Diencephalon (tissue), 1 donor: ENCODE data around the gene TMEM190. TPM values are rescaled to one million over a fixed set of nuclear protein-coding genes. Genes with fewer than 3 reads are reported as not detected.

Source experiments
- total RNA-seq: library from RNA; depleted of rRNA; stranded (reverse); fragments of >200 nt; gene quantifications from one replicate; pipeline ENCODE4 v1.2.3, GENCODE V29; 2014

The TMEM190 gene
- total RNA-seq: not detected

DNA sequence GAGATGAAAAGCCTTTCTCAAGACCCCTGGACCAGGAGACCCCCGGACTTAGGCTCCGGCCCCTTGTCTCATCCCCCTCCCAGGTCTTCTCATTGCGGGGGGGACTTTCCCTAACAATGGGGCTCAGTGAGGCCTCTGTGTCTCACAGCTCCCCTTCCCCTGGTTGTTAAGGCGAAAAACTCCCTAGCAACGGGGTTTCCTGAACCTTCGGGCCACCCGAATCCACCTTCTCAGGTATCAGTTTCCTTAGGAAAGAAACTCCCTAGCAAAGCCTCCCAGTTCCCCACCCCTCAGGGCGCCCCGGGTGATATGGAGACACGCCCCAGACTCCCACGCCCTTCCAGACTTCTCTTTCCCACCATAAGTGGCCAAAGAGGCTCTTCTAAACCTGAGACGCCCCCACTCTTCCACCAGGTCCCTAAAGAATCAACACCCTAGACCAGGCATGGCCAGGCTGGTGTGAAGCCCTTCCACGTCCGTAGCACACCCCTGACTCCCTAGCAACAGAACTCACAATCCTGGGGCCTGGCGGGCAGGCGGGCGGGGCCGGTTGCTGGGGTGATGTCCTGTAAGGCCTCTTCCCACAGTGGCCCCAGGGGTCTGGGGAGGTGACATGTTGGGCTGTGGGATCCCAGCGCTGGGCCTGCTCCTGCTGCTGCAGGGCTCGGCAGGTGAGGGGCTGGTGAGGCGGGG is at the start of gene TMEM190:
TSS of gene TMEM190 (plus strand) at position 586 of the 693 bp plus-strand sequence. CDS start at position 614, 28 bp downstream.

DNA sequence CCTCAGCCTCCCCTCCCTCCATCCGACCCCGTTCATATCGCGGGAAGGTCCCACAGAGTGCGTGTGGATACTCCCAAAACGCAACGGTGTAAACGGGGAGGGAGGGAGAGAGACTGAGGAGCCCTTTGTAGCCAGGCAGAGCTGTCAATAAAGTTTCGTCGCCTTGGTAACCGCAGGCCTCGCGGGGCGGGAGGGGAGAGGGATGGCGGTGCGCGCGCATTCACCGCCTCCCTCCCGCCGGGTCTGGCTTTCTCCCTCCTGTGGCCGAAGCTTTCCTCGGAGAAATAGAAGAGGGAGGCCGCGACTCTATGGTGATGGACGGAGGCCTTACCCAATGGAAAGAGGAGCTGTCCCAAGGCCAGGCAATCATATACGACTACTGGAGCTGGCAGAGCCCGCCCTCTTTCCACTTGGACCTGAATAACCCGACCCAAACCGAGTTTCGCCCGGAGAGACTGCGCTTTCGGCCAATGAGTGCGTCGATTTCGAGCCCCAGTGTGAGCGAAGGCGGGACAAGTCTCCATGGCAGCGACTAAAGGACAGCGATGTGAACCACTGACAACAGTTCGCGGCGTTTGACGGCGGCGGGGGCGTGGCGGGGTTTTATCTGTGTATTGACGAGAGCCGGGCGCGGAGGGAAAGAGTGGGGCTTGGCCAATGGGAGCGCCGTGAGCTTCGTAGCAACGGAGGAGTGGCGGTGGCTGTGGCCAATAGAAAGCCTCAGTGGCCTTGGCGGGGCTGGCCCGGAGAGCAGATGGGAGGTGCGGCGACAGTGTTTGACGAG is 37.3 kb upstream of the TMEM190 start, which contains the start of gene KMT5C:
TSS of gene KMT5C (plus strand) at position 772 of the 784 bp plus-strand sequence. CDS start 2,061 bp downstream, outside the sequence.

DNA sequence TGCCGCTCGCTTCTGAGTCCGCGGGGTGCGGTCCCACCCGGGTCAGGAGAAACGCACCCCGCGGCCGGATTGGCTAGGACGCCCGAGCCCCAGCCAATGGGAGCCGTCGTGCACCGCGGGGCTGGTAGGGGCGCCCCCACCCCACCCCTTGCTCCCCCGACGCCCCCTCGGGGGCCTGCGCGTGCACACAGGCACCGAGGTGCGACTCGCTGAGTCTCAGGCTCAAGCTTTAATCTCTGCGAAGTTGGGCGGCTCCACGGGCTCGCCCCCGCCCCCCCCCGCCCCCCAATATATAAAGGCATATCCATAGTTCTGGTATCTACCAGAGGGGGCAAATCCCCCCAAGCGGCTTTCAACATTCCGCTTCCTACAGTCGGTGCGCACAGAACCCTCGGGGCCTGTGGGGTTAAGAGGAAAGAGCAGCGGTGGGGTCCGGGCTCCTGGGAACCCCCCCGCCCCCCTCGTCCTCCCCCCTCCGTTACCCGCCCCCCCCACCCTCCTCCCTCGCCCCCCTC is 21.9 kb upstream of the TMEM190 start, which contains the start of gene COX6B2:
TSS of gene COX6B2 (minus strand) at position 22 of the 515 bp plus-strand sequence. CDS start 198 bp downstream, outside the sequence.

DNA sequence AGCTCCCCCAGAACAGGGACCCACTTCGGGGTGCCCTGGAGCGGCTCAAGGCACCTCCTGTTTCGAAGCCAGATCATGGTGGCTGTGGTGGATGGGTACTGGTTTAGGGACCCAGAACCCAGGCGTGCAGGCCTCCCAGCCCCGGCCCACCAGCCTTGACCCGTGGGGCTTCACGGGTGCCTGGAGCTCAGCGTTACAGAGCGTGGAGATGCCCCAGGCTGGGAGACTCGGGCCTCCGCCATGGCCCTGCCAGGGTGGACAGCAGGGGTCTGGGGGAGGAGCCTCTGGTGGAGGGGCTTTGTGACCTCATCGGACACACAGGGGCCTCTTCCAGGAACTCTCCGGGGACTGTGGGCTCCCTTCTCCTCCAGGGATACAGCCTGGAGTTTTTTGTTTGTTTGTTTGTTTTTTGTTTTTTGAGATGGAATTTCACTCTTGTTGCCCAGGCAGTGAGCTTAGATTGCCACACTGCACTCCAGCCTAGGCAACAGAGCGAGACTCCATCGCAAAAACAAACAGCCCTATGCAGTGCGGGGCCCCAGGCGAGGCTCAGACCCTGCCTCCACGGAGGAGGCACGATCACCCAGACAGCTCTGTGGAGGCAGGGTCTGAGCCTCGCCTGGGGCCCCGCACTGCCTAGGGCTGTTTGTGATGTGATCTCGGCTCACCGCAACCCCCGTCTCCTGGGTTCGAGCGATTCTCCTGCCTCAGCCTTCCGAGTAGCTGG is 13.5 kb upstream of the TMEM190 start, which contains the start of gene GARIN5B:
TSS of gene GARIN5B (minus strand) at position 271 of the 727 bp plus-strand sequence. CDS start at position 77, 194 bp downstream.

DNA sequence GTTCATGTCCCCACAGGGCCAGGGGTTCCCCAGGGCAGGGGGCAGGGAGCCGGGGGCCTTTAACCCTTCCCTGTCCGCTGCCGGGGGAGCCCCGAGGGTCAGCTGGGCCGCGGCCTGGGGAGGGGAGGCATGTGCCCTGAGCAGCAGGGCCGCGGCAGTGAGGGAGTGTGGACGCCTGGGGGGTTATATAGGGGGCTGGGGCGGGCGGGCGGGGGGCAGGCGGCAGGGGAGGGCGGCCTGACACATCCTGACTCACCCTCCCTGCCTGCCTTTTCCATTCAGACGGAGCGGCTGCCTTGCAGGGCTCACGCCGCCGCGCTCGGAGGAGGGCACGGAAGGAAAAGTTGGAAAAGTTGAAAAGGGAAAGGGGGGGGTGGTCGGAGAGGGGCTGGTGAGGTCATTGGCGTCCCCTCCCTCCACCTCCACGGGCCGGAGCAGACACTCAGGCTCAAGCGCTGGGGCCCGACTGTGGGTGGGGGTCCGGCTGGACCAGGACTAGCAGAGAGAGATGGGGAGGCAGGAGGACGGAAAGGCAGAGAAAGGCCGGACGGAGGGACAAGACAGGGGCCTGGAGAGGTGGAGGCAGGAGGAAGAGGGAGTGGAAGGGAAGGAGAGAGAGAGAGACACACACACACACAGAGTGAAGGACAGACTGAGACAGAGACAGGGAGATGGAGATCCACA is 6.2 kb upstream of the TMEM190 start, which contains the start of gene IL11:
TSS of gene IL11 (minus strand) at position 159 of the 684 bp plus-strand sequence. CDS start at position 6, 153 bp downstream.

DNA sequence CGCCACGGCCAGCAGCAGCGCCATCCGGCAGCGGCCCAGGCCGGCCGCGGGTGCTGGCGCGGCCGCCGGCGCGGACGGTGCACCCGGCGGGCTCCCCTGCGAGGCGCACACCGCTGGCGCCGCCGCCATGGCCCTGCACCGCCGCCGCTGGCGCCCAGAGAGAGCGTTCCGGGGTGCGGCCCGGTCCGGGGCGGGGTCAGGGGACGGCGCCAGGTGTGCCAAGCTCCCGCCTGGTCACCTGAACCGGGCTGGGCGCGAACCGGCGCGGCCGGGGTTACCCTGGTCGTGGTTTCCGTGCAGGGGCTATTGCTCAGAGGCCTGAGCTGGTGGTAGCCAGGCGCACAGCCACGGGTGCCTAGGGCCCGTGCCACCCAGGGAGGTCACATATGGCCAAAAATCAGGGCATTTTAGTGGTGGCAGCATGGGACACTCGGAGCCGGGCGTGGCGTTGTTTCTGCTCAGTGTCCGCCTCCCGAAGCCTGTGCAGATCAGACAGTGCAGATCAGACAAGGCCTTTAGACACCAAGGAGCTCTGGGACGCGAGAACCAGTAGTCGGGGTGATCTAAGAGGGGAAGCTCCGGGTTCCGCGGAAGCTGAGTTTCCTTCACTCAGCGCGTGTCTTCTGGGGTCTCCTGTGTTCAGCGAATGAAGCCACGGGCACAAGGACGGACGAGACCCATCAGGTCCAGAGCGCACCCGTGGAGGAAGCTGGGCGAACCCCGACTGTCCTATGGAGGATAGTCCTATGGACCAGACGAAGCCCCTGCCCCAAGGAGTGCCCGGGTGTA is 7.7 kb downstream of the TMEM190 start, which contains the start of gene TMEM238:
TSS of gene TMEM238 (minus strand) at position 162 of the 789 bp plus-strand sequence. CDS start at position 129, 33 bp downstream.

DNA sequence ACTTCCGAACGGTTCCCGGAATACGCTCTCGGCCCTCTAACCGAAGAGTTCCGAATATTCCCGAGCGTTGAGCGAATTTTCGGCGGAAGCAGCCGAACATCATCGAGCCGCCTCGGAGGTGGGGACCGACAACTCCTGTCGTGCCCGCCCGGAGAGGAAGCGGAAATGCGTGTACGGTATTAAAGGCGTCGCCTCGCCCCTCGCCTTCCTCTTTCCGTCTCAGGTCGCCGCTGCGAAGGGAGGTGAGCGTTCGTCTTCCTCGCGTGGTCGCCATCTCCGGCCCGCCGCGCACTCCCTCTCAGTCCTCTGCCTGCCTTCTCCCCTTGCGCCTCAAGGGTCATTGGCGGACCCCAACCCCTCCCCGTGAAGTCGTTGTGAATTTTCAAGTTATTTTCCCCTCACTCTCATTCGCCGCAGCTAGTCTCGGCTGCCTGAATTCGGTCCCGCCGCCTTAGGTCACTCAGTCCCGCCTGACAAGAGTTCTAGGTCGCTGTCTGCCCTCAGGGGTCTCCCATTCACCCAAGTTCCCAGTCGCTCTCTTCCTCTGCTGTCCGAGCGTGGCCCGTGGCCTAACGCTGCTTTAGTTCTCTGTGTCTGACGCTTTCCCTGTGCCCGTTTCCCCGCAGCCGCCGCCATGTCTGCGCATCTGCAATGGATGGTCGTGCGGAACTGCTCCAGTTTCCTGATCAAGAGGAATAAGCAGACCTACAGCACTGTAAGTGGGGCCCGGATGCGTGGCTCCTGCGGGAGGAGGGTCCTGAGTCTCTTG is 9.3 kb downstream of the TMEM190 start, which contains the start of gene RPL28:
TSS of gene RPL28 (plus strand) at position 209 of the 769 bp plus-strand sequence. CDS start at position 635, 426 bp downstream.

DNA sequence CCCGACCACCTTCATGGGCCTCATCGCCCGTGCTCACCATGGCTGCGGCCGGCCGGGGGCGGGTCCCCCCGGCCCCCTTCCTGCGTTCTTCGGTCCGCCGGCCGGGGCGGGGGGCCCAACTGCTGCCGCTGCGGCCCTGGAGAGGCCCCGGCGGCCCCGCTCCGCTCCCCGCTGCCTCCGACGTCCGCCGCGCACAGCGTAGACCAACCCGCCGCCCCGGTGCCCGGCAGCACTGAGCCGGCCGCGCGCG is 30.8 kb downstream of the TMEM190 start, which contains the start of gene UBE2S:
TSS of gene UBE2S (minus strand) at position 239 of the 250 bp plus-strand sequence. CDS start at position 40, 199 bp downstream.

Other genes starting within 250 kb of the TMEM190 start
- 20.5 TPM for gene TNNT1, start 227.6 kb upstream of the TMEM190 start, total RNA-seq
- 3.5 TPM for gene TNNI3, start 219.1 kb upstream of the TMEM190 start, total RNA-seq
- gene DNAAF3, start 210.2 kb upstream of the TMEM190 start, total RNA-seq: 3.9 TPM
- gene SYT5, start 196.5 kb upstream of the TMEM190 start, total RNA-seq: 67.4 TPM
- gene PTPRH, start 167.3 kb upstream of the TMEM190 start, total RNA-seq: 0.69 TPM
- 0.92 TPM for gene TMEM86B, start 148.1 kb upstream of the TMEM190 start, total RNA-seq
- gene PPP6R1, start 117.8 kb upstream of the TMEM190 start, total RNA-seq: 23.1 TPM
- gene HSPBP1, start 96.7 kb upstream of the TMEM190 start, total RNA-seq: 29.8 TPM
- 111 TPM for gene BRSK1, start 92.8 kb upstream of the TMEM190 start, total RNA-seq
- not detected for gene TMEM150B, start 51.5 kb upstream of the TMEM190 start, total RNA-seq
- 11.3 TPM for gene KMT5C, start 37.0 kb upstream of the TMEM190 start, total RNA-seq
- 0.92 TPM for gene COX6B2, start 22.1 kb upstream of the TMEM190 start, total RNA-seq
- not detected for gene GARIN5B, start 13.6 kb upstream of the TMEM190 start, total RNA-seq
- gene IL11, start 6.4 kb upstream of the TMEM190 start, total RNA-seq: 0.23 TPM
- not detected for gene TMEM238, start 7.5 kb downstream of the TMEM190 start, total RNA-seq
- 129 TPM for gene RPL28, start 9.1 kb downstream of the TMEM190 start, total RNA-seq
- gene UBE2S, start 31.0 kb downstream of the TMEM190 start, total RNA-seq: 43.4 TPM
- gene SHISA7, start 66.5 kb downstream of the TMEM190 start, total RNA-seq: 4.6 TPM
- 20.5 TPM for gene ISOC2, start 84.8 kb downstream of the TMEM190 start, total RNA-seq
- gene C19orf85, start 87.9 kb downstream of the TMEM190 start, total RNA-seq: not detected
- gene ZNF628, start 99.8 kb downstream of the TMEM190 start, total RNA-seq: 1.6 TPM
- gene NAT14, start 108.4 kb downstream of the TMEM190 start, total RNA-seq: 20.3 TPM
- 0.23 TPM for gene SSC5D, start 111.6 kb downstream of the TMEM190 start, total RNA-seq
- gene SBK2, start 160.3 kb downstream of the TMEM190 start, total RNA-seq: not detected
- not detected for gene SBK3, start 168.7 kb downstream of the TMEM190 start, total RNA-seq
- 4.6 TPM for gene ZNF579, start 204.0 kb downstream of the TMEM190 start, total RNA-seq
- gene FIZ1, start 222.7 kb downstream of the TMEM190 start, total RNA-seq: 5.3 TPM
- gene ZNF524, start 223.5 kb downstream of the TMEM190 start, total RNA-seq: 3.0 TPM
- 1.8 TPM for gene ZNF865, start 228.8 kb downstream of the TMEM190 start, total RNA-seq
- 6.5 TPM for gene ZNF784, start 247.7 kb downstream of the TMEM190 start, total RNA-seq